Activated CD4-positive, CD25-positive, alpha-beta regulatory T cell treated with anti-CD3 and anti-CD28 coated beads, Interleukin-2, amount 50 U/mL, for 24 hours (primary cell): ENCODE measurements around the gene VAV3.

Experiments
- ATAC-seq, 2 donors: fragments of 150-1000 bp; cut with Tn5 transposase; one replicate each; pipeline ENCODE4 v1.10.0; 2021; ENCODE audit warnings: mild to moderate bottlenecking in 1 of 2, moderate library complexity in 1 of 2

VAV3 gene

DNA sequence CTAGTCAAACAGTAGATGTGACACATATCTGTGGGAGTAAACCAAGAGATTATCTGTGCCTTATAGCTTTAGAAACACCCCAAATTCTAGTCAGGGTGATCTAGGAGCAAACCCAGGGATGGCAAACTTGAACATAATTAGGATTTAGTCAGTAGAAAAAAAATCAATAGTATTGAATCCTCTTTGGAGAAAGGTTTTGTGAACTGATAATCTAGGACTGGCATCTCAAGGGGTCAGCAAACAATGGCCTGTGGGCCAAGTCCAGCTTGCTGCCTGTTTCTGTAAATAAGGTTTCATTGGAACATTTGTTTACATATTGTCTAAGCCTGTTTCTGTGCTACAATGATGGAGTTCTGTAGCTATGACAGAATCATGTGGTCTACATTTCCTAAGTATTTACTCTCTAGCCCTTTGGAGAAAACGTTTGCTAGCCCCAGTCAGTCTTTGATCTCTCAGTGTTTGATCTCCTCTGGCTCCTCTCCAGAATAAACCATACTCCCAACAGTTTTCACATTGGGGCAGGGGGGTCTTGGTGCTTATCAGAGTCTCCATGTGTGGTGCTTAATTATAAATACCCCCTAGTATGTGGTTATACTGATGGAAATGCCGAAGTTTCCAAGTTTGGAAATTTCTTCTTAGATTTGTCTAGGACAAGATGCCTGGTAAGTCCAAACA is 438.3 kb downstream of the VAV3 start:
- ATAC-seq, result no peak

DNA sequence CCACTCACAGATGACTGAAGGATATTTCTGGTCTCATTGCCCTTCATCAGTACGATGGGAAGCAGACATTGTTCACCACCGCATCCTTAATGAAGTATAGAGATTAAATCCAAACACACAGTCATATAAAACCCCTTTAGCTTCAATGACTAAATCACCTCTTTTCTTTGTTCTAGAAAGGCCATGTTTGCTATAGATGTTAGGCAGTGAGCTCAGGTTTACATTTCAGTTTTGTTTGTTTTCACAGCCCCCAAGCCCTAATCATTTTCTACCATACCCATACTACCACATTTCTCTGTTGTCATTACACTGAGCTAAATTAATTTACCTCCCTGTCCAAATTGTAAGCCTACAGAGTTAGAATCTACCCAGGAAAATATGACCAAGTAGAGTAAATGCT is 439.0 kb downstream of the VAV3 start:
- no peak for ATAC-seq

DNA sequence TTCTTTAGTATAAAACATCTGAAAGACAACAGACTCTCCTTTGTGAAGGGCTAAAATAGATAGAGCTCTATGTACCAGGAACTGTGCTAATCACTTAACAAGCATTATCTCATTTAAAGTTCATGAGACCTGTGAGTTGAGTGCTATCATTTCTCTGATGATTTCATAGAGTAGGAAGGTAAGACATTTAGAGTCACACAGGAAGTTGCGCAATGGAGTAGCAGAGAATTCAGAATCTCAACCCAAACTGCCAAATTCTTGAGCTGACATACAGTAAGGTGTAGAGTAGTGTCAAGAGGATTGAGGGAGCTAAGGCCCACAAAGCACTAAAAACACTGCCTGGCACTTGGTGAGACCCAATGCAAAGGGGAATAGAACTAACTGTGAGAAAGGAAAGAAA is 439.8 kb downstream of the VAV3 start:
- no peak for ATAC-seq

DNA sequence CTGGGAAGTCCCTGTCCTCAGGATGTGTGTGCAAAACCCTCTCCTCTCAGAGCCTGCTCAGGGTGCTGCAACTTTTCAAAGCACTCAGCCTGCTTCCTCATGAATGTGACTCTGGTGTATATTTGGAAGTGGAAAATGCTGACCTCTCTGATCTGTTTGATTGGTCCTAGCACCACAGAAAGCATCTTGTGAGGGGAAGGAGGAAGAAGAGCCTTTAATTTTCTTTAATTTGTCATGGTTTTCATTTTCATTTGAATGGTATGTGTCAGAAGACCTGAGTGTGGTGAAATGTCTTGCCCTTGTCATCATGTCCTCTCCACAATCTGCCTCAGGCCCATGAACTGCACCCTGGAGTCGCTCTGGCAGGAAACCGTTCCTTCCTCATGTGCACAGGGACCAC is 440.7 kb downstream of the VAV3 start:
- ATAC-seq, result no peak

- no peak for ATAC-seq
These were observed 441.2 kb downstream of the VAV3 start for GRCh38 chr1:107523736-107524135.

GRCh38 chr1:107523061-107523460 is 441.9 kb downstream of the VAV3 start:
- ATAC-seq, result no peak
